H1 (cell line): ENCODE data around the gene SMARCAL1.
"Not testable (repeated sequence)": the region's sequence is repeated elsewhere in the genome, so short reads cannot be mapped to it uniquely, and the experiment has no call there.

Experiments
- CHD2 ChIP-seq: IDR thresholded peaks from 2 replicates; pipeline ENCODE4 v1.6.1; 2012; ENCODE audit warnings: low read length, improper control_type of control experiment
- CREB1 ChIP-seq: IDR thresholded peaks from 2 replicates; pipeline ENCODE4 v1.6.1; 2012; ENCODE audit warnings: inconsistent platforms
- CTCF ChIP-seq, 3 experiments: IDR thresholded peaks; 1 replicate in 2 of 3; 2 replicates in 1 of 3; pipeline versions ENCODE4 v1.5.1 to v1.6.1; 2011; ENCODE audit warnings: low read length in 3 of 3, mild to moderate bottlenecking in 3 of 3, inconsistent platforms in 2 of 3, low read depth in 1 of 3, moderate library complexity in 1 of 3; ENCODE audit not compliant: insufficient read depth in 1 of 3; ENCODE audit errors: control extremely low read depth in 1 of 3
- EP300 ChIP-seq, 2 experiments: IDR thresholded peaks; 1 replicate in 1 of 2; 2 replicates in 1 of 2; pipeline ENCODE4 v1.6.1; 2011 to 2012; ENCODE audit warnings: low read depth in 2 of 2, low read length in 2 of 2, mild to moderate bottlenecking in 2 of 2, borderline replicate concordance in 1 of 2, inconsistent platforms in 1 of 2, moderate library complexity in 1 of 2
- JUND ChIP-seq: IDR thresholded peaks from 2 replicates; pipeline ENCODE4 v1.6.1; 2011; ENCODE audit warnings: mild to moderate bottlenecking, improper control_type of control experiment, low read length
- KDM5A ChIP-seq: fragments of 200-600 bp; IDR thresholded peaks from 2 replicates; pipeline ENCODE4 v1.7.1; 2012; ENCODE audit warnings: mild to moderate bottlenecking, low read length, inconsistent platforms, mixed read lengths
- RBBP5 ChIP-seq: IDR thresholded peaks from 2 replicates; pipeline ENCODE4 v1.7.1; 2012; ENCODE audit warnings: low read depth, mild to moderate bottlenecking, inconsistent platforms, low read length, moderate library complexity, borderline replicate concordance
- SUZ12 ChIP-seq: fragments of 200-600 bp; sonication (generic); IDR thresholded peaks from 2 replicates; pipeline ENCODE4 v1.6.1; 2012; ENCODE audit warnings: mild to moderate bottlenecking, inconsistent platforms, low read length, moderate library complexity, mixed read lengths

DNA sequence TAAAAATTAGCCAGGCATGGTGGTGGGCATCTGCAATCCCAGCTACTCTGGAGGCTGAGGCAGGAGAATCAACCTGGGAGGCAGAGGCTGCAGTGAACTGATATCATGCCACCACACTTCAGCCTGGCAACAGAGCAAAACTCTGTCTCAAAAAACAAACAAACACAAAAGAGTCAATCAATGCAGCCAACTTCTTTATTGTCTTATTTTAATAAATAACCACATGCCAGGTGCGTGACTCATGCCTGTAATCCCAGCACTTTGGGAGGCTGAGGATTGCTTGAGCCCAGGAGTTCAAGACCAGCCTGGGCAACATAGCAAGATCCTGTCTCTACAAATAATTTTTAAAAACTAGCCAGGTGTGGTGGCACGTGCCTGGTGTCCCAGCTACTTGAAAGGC lies 27.9 kb upstream of the SMARCAL1 start:
- not testable (repeated sequence) for TF ChIP-seq CHD2; CTCF (IDR thresholded peaks at IDR 0.05; ENCODE audit: control extremely low read depth in 1 of 3, insufficient read depth in 1 of 3, low read depth in 1 of 3, low read length in 3 of 3); KDM5A; JUND; SUZ12; EP300 (IDR thresholded peaks at IDR 0.05; ENCODE audit: borderline replicate concordance in 1 of 2, low read depth in 2 of 2, low read length in 2 of 2); CREB1; RBBP5
